Ramos (cell line): ENCODE measurements around the gene FGB.

Source experiments
- in situ Hi-C: fragments of 300-500 bp; cut with MboI; formaldehyde crosslinking; loops from one replicate; pipeline ENCODE4 v1.14.3; 2022; ENCODE audit warnings: low sequenced_read_pairs; ENCODE audit not compliant: unreplicated experiment

The FGB gene

DNA sequence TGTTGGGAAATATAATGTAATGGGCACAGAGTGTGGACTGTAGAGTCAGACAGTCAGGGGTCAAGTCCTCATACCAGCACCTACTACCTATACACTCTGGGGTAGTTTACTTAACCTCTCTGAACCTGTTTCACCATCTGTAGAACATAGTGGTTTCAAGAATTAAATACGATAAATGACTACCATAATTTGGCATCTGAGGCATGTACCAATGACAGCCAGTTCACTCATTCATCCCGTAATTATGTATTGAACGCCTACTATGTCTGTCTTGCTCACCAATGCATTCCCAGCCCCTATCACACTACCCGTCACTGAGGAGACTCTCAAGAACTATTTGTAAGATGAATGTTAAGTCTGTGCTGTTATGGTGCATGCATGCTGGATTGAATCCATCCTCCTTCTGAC lies 2.0 kb upstream of the FGB start:
- in situ Hi-C loops, result loop anchor here (25.0 kb wide), 1 partner anchor 801 kb away; no protein-coding TSS in a partner anchor

- in situ Hi-C loops, result loop anchor here (25.0 kb wide), 1 partner anchor 798 kb away; no protein-coding TSS in a partner anchor
Observed at GRCh38 chr4:154564311-154564710, 1.5 kb downstream of the FGB start.

DNA sequence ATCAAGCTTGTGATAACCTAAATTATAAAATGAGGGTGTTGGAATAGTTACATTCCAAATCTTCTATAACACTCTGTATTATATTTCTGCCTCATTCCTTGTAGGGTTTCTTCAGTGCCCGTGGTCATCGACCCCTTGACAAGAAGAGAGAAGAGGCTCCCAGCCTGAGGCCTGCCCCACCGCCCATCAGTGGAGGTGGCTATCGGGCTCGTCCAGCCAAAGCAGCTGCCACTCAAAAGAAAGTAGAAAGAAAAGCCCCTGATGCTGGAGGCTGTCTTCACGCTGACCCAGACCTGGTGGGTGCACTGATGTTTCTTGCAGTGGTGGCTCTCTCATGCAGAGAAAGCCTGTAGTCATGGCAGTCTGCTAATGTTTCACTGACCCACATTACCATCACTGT lies 2.9 kb downstream of the FGB start:
- in situ Hi-C loops, result loop anchor here (25.0 kb wide), 1 partner anchor 797 kb away; no protein-coding TSS in a partner anchor

DNA sequence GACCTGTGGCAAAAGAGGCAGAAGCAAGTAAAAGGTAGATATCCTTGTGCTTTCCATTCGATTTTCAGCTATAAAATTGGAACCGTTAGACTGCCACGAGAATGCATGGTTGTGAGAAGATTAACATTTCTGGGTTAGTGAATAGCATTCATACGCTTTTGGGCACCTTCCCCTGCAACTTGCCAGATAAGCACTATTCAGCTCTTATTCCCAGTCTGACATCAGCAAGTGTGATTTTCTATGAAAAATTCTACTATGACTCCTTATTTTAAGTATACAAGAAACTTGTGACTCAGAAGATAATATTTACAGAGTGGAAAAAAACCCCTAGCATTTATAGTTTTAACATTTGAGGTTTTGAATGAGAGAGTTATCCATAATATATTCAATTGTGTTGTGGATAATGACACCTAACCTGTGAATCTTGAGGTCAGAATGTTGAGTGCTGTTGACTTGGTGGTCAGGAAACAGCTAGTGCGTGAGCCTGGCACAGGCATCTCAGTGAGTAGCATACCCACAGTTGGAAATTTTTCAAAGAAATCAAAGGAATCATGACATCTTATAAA lies 3.9 kb downstream of the FGB start:
- in situ Hi-C loops, result loop anchor here (25.0 kb wide), 1 partner anchor 796 kb away; no protein-coding TSS in a partner anchor

GRCh38 chr4:154569028-154569427 lies 6.2 kb downstream of the FGB start:
- in situ Hi-C loops, result loop anchor here (25.0 kb wide), 1 partner anchor 793 kb away; no protein-coding TSS in a partner anchor

DNA sequence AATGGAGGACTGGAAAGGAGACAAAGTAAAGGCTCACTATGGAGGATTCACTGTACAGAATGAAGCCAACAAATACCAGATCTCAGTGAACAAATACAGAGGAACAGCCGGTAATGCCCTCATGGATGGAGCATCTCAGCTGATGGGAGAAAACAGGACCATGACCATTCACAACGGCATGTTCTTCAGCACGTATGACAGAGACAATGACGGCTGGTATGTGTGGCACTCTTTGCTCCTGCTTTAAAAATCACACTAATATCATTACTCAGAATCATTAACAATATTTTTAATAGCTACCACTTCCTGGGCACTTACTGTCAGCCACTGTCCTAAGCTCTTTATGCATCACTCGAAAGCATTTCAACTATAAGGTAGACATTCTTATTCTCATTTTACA lies 6.8 kb downstream of the FGB start:
- in situ Hi-C loops, result loop anchor here (25.0 kb wide), 1 partner anchor 793 kb away; no protein-coding TSS in a partner anchor

DNA sequence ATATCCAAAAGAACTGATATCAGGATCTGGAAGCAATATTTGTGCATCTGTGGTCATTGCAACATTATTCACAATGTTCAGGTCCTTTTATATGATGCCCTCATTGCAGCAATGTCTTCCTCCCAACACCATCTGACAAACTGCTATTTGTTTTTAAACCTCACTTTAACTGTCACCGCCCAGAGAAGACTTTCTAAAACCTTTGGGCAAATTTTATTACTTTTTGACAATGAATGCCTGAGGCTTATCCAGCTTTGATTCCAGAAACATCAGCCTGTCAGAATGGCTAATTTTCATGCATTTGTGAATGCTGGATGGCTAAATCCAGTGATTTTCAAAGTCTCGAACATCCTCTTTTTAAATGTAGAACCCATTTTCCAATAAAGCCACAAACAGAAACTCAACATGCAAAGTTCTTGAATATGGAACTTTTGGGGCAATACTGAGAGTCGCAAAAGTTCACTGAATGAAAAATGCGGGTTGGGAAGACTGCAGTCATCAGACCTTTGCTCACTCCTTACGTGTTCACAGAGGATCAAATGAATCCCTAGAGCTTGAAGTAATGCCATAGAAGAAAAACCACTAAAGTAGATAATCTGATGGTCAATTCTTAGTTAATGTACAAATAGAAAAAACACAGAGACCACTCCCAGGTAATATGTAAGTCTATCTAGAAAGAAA lies 10.5 kb downstream of the FGB start:
- in situ Hi-C loops, result loop anchor here (25.0 kb wide), 1 partner anchor 789 kb away; no protein-coding TSS in a partner anchor

DNA sequence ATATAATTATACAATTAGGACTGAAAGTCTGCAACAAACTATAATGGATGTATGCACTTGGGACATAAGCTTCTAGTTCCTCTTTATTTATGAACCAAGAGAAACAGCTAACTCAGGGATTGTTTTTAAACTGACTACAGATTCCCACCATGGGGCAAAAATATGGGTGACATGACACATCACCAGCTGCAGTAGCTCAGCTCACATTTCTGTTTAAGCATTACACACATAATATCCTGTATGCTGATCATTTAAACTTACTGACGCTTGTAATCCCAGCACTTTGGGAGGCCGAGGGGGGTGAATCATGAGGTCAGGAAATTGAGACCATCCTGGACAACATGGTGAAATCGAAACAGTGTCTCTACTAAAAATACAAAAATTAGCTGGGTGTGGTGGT lies 11.5 kb downstream of the FGB start:
- in situ Hi-C loops, result loop anchor here (25.0 kb wide), 1 partner anchor 788 kb away; no protein-coding TSS in a partner anchor

DNA sequence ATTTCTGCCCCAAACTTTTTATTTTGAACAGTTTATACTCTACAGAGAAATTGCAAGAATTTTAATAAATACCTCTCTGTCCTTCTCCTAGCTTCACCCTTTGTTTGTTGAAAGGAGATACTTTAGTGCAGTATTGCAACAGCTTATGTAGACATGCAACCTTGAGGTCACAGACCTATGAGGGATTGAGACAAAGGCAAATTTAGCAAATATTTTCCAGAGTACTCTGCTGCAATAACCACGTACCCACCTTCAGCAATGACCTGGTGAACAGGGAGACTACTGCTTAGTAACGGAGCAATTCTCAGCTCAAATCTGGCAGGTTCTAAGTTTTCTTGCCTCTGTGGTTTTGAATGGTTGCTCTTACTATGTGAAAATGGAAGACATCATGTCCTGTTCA lies 14.5 kb downstream of the FGB start:
- in situ Hi-C loops, result no loop called here

DNA sequence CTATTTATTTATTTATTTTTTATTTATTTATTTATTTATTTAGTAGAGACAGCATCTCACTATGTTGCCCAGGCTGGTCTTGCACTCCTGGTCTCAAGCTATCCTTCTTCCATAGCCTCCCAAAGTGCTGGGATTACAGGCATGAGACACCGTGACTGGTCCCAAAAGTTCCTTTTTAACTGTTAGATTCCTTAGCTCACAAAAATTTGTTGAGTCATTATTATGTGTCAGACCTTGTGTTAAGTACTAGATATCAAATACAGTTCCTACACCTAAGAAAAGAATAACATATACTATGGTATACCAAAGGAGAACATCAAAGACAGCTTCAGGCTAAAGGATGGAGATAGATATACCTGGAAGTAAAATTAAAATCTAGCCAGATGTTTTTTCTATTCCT lies 16.1 kb downstream of the FGB start:
- in situ Hi-C loops, result no loop called here

GRCh38 chr4:154579927-154580326 lies 17.1 kb downstream of the FGB start:
- in situ Hi-C loops, result no loop called here

GRCh38 chr4:154582723-154583122 lies 19.9 kb downstream of the FGB start:
- in situ Hi-C loops, result no loop called here

GRCh38 chr4:154583230-154583629 lies 20.4 kb downstream of the FGB start:
- in situ Hi-C loops, result no loop called here

DNA sequence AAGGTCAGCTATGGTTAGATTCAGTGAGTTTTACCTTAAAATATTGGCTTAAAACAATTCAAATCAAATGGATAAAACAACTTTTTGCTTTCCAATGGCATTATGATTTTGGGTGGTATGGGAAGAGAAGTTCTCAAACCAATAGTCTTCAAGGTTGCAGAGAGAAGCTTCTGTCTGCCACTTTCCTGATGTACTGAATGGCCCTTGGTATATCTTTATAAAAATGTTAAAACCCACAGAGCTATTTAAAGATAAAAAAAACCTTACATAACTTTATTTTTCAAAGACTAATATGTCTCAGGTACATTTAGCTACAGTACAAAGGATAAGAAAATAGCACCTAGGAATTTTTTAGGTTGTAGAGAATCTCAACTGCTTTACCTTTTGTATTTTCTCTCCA lies 20.9 kb downstream of the FGB start:
- in situ Hi-C loops, result no loop called here

DNA sequence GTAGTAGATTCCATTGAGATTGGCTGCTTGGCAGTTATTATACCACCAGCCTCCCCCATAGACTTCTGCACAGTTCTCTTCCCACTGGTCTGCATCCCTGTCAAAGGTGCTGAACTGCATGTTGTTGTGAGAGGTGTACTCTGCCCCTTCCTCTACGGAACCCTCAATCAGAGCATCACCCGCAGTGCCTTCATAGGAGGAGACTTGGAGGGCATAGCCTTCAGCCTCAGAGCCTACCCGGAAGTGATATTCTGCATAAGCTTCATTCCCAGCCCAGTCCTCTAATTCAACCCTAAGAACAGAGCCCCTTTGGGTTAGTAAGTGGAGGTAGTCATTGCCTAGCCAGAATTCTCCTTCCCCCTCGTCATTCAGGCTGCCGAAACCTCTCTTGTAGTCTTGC lies 21.4 kb downstream of the FGB start:
- in situ Hi-C loops, result no loop called here

- in situ Hi-C loops, result no loop called here
Observed at GRCh38 chr4:154585369-154586018, 22.7 kb downstream of the FGB start.

- in situ Hi-C loops, result no loop called here
Observed at GRCh38 chr4:154586296-154587033, 23.7 kb downstream of the FGB start.

- in situ Hi-C loops, result no loop called here
Observed at GRCh38 chr4:154588198-154588597, 25.4 kb downstream of the FGB start.

- in situ Hi-C loops, result no loop called here
Observed at GRCh38 chr4:154589296-154590197, 26.7 kb downstream of the FGB start.
